Nephron progenitor cell (in vitro differentiated cells): ENCODE data around the gene PDE6G.

Experiments
- DNase-seq: peaks from one replicate; pipeline ENCODE4 v3.0.0; 2021
- H3K27ac Mint-ChIP-seq: 2 replicates; pipeline ENCODE4 v1.8.0; 2021; ENCODE audit warnings: mild to moderate bottlenecking, moderate library complexity, mixed read lengths
- H3K27me3 Mint-ChIP-seq: 2 replicates; pipeline ENCODE4 v1.8.0; 2021; ENCODE audit warnings: mild to moderate bottlenecking, low read depth, mixed read lengths; ENCODE audit not compliant: poor library complexity
- H3K36me3 Mint-ChIP-seq: 2 replicates; pipeline ENCODE4 v1.8.0; 2021; ENCODE audit warnings: low read depth, mixed read lengths
- H3K4me1 Mint-ChIP-seq: 2 replicates; pipeline ENCODE4 v1.8.0; 2021; ENCODE audit warnings: mixed read lengths
- H3K4me3 Mint-ChIP-seq: 2 replicates; pipeline ENCODE4 v1.8.0; 2021; ENCODE audit warnings: mild to moderate bottlenecking, moderate library complexity, mixed read lengths
- H3K9me3 Mint-ChIP-seq: 2 replicates; pipeline ENCODE4 v1.8.0; 2021; ENCODE audit warnings: mild to moderate bottlenecking, moderate library complexity, mixed read lengths
- CTCF ChIP-seq: fragments of 200-600 bp; sonication (generic); IDR thresholded peaks from 2 replicates; pipeline ENCODE4 v1.5.0; 2021; ENCODE audit warnings: antibody characterized with exemption

PDE6G gene

GRCh38 chr17:81660441-81660840, 4.1 kb upstream of the PDE6G start:
- no peak overlapping the region for H3K4me3 Mint-ChIP-seq
- H3K4me1 Mint-ChIP-seq = peaks cover 13% of the 10 kb centered on the region
- H3K9me3 Mint-ChIP-seq = no peaks in the 10 kb centered on the region
- no peak for DNase-seq
- no peak overlapping the region for H3K27ac Mint-ChIP-seq
- no peak for TF ChIP-seq CTCF
- H3K36me3 Mint-ChIP-seq = peaks cover 4% of the 10 kb centered on the region
- H3K27me3 Mint-ChIP-seq = peaks cover 3% of the 10 kb centered on the region

- no peak overlapping the region for H3K4me3 Mint-ChIP-seq
- H3K27me3 Mint-ChIP-seq = peaks cover 3% of the 10 kb centered on the region
- H3K36me3 Mint-ChIP-seq = no peaks in the 10 kb centered on the region
- no peak for TF ChIP-seq CTCF
- H3K27ac Mint-ChIP-seq = no peak overlapping the region
- no peak for DNase-seq
- H3K4me1 Mint-ChIP-seq = peaks cover 11% of the 10 kb centered on the region
- H3K9me3 Mint-ChIP-seq = no peaks in the 10 kb centered on the region
Measured at GRCh38 chr17:81659038-81659437, 2.7 kb upstream of the PDE6G start.

DNA sequence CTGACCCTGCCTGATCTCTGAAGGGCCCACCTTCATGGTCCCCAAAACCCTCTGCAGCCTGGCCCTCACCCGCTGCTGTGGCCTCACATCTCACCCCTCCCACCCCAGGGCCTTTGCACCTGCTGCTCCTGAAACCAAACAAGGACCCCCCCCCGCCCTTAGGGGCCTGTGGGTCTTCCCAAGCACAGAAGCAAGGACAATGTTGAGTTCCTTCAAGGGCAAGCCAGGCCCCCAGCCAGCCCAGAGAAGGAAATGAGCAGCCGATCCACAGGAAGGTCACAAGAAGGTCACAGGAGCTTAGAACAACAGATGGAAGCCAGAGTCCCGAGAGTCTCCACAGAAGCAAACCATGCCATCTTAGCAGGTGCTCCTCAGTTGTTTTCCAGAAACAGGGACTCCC, 493 bp upstream of the PDE6G start:
- peaks cover 3% of the 10 kb centered on the region for H3K27me3 Mint-ChIP-seq
- DNase-seq = no peak
- H3K27ac Mint-ChIP-seq = peak overlapping the region; percentile 81
- no peaks in the 10 kb centered on the region for H3K9me3 Mint-ChIP-seq
- H3K4me1 Mint-ChIP-seq = peaks cover 29% of the 10 kb centered on the region
- H3K36me3 Mint-ChIP-seq = no peaks in the 10 kb centered on the region
- no peak for TF ChIP-seq CTCF
- no peak overlapping the region for H3K4me3 Mint-ChIP-seq

GRCh38 chr17:81655378-81656117, 794 bp downstream of the PDE6G start:
- H3K36me3 Mint-ChIP-seq = no peaks in the 10 kb centered on the region
- no peak for DNase-seq
- peaks cover 3% of the 10 kb centered on the region for H3K27me3 Mint-ChIP-seq
- peak overlapping the region; percentile 57 for H3K27ac Mint-ChIP-seq
- H3K4me1 Mint-ChIP-seq = peaks cover 32% of the 10 kb centered on the region
- TF ChIP-seq CTCF = no peak
- no peak overlapping the region for H3K4me3 Mint-ChIP-seq
- H3K9me3 Mint-ChIP-seq = no peaks in the 10 kb centered on the region

DNA sequence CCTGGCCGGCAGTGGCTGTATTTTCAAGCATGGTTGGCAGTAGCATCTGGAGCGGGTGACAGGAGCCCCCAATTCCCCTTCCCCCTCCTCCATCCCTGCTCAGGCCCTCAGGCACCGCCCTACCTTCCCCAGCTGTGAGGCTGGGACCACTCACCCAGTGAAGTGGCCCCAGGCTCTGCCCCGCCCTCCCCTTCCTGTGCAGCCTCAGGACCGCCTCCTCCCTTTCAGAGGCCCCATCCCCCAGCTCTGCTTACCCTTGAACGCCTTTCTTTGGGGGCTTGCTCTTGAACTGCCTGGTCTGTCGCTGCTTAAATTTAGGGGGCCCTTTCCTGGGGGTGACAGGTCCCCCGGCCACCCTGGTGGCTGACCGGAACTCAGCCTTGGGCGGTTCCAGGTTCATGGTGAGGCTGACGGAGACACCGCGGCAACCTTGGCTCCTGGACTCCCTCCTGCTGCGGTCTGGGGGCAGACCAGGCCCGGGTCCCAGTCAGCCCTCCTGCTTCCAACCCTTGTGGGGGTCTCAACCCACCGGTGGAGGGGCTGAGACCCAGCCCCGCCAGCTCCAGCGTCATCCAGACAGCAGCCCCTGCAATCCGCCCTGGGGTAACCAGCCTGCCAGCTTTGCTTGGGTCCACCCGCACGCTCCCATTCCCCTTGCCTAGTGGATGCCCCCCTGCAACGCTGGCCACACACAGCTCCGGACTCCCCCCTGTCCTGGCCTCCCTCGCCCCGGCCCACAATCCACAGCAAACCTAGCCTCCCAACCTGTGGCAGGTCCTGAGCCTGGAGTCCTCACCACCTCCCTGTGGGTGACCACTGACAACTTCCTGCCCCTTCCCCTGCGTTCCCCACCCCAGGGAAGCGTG, 3.2 kb downstream of the PDE6G start:
- peaks cover 32% of the 10 kb centered on the region for H3K4me1 Mint-ChIP-seq
- no peaks in the 10 kb centered on the region for H3K36me3 Mint-ChIP-seq
- DNase-seq = peak; percentile 42
- H3K4me3 Mint-ChIP-seq = peak overlapping the region; percentile 50
- H3K27ac Mint-ChIP-seq = peak overlapping the region; percentile 25
- H3K9me3 Mint-ChIP-seq = peaks cover 11% of the 10 kb centered on the region
- peaks cover 10% of the 10 kb centered on the region for H3K27me3 Mint-ChIP-seq
- no peak for TF ChIP-seq CTCF
